ENCODE data around the gene SLU7.
A peak's percentile ranks its signal among the peaks of the same experiment; 100 is the strongest.

Gene SLU7

GRCh38 chr5:160359816-160360215 lies 59.1 kb downstream of the SLU7 start:
- H3K4me3 ChIP-seq (ENCODE audit: low read length), result no peak overlapping the region
- no peak for TF ChIP-seq CTCF (conservative IDR thresholded peaks at IDR 0.05; ENCODE audit: low read length)
- DNase-seq (ENCODE audit: low read depth), result no peak

GRCh38 chr5:160359242-160359641 lies 59.6 kb downstream of the SLU7 start:
- DNase-seq (ENCODE audit: low read depth), result no peak
- TF ChIP-seq CTCF (conservative IDR thresholded peaks at IDR 0.05; ENCODE audit: low read length), result no peak
- H3K4me3 ChIP-seq (ENCODE audit: low read length), result no peak overlapping the region

GRCh38 chr5:160357861-160358411 lies 60.9 kb downstream of the SLU7 start:
- DNase-seq (ENCODE audit: low read depth), result peak; percentile 13
- no peak for TF ChIP-seq CTCF (conservative IDR thresholded peaks at IDR 0.05; ENCODE audit: low read length)
- no peak overlapping the region for H3K4me3 ChIP-seq (ENCODE audit: low read length)

- H3K4me3 ChIP-seq (ENCODE audit: low read length), result no peak overlapping the region
- DNase-seq (ENCODE audit: low read depth), result no peak
- no peak for TF ChIP-seq CTCF (conservative IDR thresholded peaks at IDR 0.05; ENCODE audit: low read length)
These were observed 61.5 kb downstream of the SLU7 start for GRCh38 chr5:160357394-160357793.

GRCh38 chr5:160356550-160357347 lies 62.1 kb downstream of the SLU7 start:
- no peak for DNase-seq (ENCODE audit: low read depth)
- TF ChIP-seq CTCF (conservative IDR thresholded peaks at IDR 0.05; ENCODE audit: low read length), result no peak
- H3K4me3 ChIP-seq (ENCODE audit: low read length), result no peak overlapping the region

GRCh38 chr5:160354666-160355065 lies 64.2 kb downstream of the SLU7 start:
- no peak overlapping the region for H3K4me3 ChIP-seq (ENCODE audit: low read length)
- DNase-seq (ENCODE audit: low read depth), result no peak
- TF ChIP-seq CTCF (conservative IDR thresholded peaks at IDR 0.05; ENCODE audit: low read length), result no peak

GRCh38 chr5:160353379-160353778 lies 65.5 kb downstream of the SLU7 start:
- peak; percentile 77 for DNase-seq (ENCODE audit: low read depth)
- H3K4me3 ChIP-seq (ENCODE audit: low read length), result no peak overlapping the region
- no peak for TF ChIP-seq CTCF (conservative IDR thresholded peaks at IDR 0.05; ENCODE audit: low read length)

Data from AG10803 (cell line).